ENCODE results near the gene AQP7.
"Not testable (repeated sequence)": the region's sequence is repeated elsewhere in the genome, so short reads cannot be mapped to it uniquely, and the experiment has no call there.

The AQP7 gene

DNA sequence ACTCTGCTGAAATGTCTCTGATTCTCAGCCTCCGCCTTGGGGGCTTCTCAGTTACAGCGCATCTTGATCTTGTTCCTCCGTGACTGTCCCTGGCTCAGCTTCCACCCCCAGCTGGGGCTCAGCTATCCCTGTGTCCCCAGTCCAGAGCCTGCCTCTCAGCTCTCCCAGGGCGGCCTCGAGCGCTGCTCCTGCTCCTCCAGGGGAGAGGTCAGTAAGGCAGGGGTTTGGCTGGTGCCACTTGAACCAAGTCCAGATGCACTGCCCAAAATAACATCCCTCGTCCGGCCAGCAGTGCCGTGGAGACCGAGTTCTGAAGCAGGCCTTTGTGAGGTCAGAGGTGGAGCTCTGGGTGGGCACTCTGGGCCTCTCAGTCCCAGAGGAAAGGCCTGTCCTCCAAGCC is at the start of gene AQP7:
Gene AQP7, minus strand, starts transcription at position 198 of the 400 bp plus-strand sequence. CDS start 1,306 bp downstream, outside the sequence.
- DNase-seq = not testable (repeated sequence)

DNA sequence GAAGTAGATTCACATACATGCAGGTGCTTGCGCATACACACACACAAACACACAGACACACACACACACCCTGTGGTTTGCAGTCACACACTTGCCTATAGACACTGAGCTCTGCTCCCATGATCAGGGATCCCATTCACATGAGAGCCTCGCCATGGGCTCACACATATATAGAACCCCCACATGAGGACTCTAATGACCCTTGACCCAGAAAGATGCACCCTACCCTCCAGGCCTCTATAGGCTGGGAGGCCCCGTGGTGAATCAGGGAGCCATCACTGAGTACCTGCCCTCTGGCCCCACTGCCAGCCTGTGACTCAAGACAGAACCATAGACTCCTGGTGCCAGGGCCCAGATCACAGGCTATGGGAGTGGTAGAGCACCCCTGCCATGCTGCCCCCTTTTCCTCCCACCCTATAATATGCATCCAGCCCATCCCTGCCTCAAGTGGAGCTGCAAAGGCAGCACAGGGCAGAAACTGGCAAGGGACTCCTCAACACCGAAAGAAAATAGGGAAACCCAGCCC is 48.3 kb upstream of the AQP7 start:
- no peak for DNase-seq

DNA sequence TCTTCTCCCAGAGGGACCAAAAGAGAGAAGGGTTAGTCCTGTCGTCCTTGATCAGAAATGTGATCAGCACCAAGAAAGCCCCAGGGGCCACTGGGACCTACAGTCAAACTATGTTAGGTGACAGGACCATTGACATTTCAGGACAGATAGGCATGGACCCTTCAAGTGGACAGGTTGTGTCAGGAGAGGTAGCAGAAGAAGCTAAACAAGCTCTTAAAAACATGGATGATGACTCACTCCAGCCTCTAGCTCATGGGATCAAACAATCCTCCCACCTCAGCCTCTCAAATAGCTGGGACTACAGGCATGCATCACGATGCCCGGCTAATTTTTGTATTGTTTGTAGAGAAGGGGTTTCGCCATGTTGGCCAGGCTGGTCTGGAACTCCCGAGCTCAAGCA is 47.3 kb upstream of the AQP7 start:
- DNase-seq = no peak

DNA sequence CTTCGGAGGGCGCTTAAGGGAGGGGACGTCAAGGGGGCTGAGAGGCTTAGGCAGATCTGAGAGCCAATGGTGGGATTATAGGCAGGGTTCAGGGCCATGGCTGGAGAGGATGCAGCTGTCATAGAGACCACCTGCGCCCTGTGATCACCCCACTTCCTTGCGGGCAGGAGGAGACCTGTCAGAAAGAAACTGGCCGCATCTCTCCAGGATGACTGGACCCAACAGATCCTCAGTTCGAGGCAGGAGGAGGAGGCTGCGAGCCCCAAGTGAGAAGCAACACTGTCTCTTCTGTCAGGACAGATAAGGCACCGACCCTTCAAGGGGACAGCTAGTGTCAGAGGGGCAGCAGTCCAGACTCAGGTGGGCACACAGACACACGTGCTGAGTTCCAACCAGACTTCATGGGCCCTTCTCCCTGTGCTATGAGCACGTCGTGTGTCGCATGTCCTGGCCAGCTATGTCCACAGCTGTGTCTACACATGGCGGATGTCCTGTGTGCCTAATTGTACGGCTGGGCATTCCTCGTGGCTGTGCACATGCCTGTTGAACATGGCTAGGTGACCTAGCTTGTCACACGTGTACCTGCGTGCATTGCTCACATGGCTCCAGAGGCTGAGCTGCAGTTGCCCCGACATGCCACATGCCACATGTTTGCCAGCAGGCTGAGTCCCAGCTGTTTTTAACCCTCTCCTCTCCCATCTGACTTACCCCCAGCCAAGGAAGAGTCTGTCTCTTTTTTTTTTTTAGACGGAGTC is 45.6 kb upstream of the AQP7 start:
- DNase-seq = no peak

DNA sequence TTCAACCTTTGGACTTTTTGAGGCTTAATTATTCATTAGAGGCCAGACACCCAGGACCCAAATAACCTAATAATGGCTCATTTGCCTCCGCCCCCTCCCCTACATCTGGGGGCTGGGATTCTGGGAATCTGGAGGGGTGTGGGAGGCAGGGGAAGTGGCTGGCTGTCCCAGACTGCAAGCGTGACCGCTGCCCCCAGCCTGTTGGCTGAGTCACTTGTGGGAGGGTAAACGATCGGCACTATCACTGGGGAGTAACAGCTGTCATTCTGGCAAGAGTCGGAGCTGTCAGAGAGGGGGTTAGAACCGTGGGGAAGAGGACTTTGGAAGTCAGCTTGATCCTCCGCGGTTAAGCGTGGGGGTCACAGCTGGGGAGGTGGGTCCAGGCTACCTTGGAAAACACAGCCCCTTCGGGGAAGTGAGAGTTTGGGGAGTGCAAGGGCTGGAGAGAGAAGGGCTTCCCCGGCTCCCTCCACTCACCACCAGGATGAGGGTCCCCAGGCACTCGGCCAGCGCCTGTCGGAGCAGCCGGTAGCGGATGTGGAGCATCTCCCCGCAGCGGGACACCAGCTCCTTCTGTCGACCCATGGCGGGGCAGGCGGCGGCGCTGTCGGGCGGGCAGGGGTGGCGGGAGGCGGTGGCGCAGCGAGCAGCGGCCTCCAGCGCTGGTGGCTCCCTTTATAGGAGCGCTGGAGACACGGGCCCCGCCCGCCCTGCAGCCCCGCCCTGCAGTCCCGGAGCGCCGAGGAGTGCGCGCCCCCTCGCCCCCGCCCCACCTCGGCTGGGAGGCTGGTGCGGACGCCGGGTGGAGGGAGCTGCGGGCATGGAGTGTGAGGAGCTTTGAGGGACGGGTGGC is 44.8 kb upstream of the AQP7 start, which contains the start of gene AQP3:
Gene AQP3, minus strand, starts transcription at position 648 of the 853 bp plus-strand sequence. Its CDS starts 63 bp downstream, at position 585.
- peak; percentile 68 for DNase-seq

DNA sequence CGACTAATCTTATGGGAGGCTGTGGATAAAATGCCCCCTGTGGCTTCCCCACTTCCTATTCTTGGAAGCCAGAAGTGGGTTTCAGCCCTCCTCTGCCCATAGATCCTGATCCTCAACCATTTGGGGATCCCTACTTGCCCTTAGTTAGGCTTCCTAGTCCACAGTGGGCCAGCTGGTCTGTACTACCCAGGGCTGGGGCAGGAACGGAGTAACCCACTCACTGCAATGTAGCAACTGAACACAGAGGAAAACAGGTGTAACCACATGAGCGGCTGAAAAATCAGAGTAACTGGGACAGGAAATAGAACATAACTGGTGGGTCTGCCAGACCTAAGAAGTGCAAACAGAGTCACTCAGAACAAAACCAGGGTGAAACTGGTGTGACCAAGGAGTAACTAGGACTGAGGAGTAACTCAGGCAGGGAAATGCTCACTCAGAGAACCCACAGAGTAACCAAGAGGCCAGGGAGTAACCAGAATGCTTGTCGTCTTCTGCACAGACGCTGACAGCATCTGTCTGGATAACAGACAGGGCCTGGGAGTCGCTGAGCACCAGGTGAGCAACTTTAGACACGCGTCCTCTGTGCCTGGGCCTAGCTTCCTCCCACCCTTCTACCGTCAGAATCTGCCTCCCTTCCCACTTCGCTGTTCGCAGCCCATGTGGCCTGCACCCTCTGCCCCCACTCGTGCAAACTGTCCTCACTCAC is 44.0 kb upstream of the AQP7 start:
- no peak for DNase-seq

DNA sequence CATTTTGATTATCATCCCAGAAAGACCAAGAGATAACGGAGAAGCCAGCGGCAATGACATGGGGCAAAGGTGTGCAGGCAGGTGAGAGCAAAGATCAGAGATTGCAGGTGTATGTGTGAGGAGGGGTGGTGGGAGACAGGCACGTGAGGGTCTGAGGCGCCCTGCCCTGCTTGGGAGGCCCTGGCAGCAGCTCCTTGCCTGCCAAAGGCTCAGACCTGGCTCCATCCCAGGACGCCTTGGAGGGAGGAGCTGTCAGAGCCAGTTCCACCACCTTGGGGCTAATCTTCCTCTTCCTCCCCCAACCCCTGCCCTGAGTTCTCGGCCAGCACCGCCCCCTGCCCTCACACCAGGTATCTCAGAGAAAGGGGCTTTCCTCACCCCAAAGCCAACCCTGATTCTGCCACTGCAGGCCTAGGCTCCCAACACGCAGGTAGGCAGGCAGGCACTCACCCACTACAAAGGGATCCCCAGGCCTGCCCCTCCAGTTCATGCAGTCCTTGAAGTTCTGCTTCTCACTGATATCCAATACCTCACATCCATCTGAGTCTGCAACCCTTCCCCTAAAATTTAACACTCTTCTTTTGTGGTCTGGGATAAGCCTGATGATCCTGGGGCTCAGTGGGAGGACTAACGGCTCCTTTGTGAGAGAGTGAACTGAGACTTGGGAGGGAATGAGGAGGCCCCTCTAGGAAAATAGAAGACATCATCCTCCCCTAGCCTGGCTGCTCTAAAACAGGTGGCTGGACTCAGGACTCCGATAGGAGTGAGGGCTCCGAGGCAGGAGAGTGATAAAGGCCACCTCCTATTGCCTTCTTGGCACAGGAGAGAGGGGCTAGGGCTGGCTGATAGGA is 43.2 kb upstream of the AQP7 start:
- DNase-seq = no peak

DNA sequence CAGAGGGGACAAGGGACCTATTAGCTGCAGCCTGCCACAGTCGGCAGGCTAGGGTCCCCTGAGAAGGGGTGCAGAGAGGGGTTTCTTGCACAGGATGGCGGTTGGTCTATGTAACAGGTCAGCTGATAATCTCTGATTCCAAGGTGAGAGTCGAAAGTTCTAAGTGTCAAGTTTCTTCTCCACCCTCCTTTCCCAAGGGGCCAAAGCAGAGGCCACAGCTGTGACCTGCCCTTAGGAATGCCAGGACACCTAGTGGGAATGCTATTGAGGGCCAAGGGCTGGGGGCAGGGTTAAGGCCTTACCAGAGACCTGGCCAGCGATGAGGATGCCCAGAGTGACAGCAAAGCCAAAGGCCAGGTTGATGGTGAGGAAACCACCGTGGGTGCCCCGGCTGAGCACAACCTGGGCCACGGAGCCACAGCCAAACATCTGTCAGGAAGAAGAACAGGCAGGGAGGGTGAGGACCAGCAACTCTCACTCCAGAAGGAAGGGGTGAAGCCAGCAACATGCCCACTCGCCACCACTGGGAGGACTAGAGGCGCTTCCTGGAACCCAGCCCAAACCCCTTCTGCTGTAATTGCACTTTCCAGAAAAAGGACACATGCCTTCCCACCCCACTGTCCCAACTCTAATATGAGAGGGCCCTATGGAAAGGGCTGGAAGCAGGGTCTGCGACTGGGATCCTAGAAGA is 41.2 kb upstream of the AQP7 start:
- no peak for DNase-seq

DNA sequence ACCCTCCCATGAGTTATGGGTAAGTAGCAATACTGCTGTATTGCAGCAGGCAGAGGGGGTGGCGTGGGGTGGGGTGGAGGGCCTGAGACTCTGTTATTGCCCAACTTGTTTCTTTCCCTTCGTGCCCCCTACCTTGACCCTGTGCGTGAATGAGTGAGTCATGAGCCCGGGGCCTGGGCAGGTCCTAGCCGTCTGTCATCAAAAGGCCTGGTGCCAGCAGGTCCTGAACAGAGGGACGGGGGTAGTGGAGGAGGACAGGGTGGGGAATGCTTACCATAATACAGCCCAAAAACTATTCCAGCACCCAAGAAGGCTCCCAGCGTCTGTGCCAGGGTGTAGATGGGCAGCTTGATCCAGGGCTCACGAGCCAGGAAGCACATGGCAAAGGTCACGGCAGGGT is 40.7 kb upstream of the AQP7 start:
- no peak for DNase-seq

DNA sequence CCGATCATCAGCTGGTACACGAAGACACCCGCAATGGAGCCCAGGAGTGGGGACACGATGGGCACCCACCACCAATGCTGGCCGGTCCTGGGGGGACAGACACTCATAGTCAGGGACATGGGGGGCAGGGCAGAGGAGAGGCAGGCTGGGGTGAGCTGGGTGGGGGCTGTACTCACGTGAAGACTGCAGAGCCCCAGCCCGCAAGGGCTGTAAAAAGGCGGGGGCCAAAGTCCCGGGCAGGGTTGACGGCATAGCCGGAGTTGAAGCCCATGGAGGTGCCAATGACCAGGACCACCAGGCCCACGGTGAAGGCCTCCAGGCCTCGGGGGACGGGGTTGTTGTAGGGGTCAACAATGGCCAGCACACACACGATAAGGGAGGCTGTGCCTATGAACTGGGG is 39.8 kb upstream of the AQP7 start:
- DNase-seq = no peak

DNA sequence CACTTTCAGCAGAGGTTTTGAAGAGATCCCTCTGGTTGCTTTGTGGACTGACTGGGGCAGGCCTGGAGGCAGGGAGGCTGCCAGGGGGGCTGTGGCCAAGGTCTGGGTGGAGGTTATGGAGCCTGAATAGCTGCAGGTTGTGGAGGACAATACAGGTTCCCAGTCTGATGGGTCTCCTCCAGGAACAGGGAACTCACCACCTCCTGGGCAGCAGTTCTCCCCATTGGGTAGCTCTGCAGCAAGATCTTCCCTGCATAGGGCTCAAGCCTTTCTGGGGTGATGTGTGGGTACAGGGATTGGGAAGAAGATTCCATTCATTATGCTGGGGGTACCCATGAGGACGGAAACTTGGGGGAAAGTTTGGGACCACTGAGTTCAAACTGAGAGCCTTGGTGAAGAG is 38.2 kb upstream of the AQP7 start:
- no peak for DNase-seq

DNA sequence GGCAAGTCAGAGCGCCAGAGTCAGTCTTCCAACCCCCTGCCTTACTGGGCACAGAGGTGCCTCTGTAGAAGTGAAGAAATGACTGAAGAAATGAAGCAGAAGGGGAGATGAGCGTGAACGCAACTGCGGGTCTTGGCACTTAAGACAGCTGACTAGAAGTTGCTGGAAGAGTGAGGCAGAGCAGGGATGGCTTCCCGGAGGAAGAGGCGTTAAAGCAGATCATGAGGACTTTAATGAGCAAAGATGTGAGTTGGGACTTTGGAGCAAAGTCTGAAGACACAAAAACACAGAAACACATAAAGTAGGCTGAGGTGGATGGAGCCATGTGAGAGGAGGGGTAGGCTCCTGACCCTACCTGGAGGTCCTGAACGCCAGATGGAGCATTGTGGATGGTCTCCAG is 37.8 kb upstream of the AQP7 start:
- no peak for DNase-seq

DNA sequence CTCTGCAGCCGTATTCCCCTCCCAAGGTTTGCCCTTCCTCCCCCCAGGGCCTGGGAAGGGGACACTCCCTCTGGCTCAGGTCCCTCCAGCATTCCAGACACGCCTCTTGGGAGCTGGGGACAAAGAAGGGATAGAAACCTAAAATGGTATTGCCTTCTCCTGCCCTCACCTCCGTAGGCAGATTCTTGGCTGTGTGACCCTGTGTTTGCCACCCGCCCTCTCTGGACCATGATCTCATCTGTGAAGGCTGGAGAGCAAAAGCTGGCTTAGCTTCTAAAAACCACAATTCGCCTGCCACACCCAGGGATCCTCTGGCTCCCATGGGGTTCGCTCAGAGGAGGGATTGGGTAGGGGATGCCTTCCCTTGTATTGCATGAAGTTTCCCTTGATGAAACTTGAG is 37.4 kb upstream of the AQP7 start:
- DNase-seq = no peak

DNA sequence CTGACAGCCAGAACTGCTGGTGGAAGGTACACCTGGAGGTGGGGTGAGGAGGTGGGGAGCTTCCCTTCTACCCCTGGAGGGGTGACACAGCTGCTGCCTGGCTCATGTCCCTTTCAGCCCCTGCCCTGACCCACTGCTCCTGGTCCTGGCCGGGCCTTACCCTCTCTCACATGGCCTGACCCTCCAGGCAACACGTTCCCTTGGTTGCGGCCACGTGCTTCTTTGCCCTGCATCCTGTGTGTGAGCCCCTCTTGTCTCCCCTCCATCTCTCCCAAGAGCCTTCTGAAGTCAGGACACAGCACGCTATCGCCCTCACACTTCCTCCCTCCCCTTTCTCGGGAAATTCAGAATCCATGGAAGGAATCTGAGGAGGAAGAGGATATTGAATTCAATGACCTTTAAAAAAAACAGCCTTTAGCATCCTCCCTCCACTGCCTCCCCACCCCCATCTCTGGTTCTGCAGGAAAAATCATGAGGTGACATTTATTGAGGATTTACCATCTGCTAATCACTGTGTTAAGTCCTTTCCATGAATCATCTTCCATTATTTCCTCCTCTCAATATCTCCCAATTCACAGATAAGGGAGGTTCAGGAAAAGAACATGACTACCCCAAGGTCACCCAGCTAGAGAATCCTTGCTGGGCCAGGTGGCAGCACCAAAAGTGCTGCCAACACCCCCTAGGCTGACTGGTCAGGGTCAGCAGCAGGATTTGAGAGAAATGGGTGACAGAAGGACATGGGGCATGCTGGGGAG is 36.7 kb upstream of the AQP7 start:
- DNase-seq = no peak

DNA sequence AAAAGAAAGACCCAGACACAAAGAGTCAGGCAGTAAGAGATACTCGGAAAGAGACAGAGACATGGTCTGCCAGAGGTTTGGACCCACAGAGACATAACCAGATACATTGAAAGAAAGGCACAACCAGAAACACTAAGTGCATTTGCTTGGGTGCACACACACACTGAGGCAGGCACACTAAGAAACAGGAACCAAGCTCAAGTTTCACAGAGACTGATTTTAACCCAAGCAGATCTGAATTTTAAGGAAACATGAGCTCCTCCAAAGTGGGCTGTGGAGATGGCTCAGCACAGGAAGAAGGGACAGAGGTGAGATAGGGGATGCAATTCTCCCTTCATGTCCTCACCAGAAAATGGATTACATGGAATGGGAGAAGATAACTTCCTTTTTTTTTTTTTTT is 35.5 kb upstream of the AQP7 start:
- no peak for DNase-seq

DNA sequence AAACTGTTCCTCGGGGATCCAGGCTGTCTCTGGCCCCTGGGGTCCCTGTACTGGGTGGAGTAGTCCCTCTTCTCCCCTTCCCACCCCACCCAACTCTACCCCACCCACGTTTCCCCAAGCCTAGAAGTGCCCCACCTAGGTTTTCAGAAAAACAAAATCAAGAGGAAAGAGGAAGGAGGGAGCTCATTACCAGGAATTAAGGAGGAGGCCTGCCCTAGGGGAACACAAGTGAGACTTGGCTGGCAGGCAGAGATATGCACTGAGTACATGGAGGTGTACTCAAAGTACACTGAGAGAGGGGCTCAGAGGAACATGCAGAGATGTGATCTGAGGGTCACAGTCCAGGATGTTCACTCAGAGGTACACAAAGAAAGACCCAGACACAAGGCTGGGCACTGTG is 34.8 kb upstream of the AQP7 start:
- DNase-seq = no peak

DNA sequence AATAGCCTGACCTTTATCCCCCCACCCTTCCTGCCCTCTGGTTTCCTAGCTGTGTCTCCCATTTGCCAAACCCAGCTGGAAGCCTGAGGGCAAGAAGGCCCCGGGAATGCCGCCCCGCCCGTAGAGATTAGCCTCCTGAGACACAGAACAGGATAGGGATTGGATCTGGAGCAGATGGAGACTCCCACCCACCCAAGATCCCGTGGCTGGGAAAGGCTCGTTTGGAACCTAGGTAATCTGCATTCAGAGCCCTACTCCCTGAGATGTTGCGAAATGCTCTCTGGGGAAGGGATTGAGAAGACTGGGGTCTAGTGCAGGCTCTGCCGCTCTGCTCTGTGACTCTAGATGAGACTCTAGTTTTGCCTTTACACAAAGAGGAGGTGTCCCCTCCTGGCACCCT is 34.1 kb upstream of the AQP7 start:
- DNase-seq = no peak

DNA sequence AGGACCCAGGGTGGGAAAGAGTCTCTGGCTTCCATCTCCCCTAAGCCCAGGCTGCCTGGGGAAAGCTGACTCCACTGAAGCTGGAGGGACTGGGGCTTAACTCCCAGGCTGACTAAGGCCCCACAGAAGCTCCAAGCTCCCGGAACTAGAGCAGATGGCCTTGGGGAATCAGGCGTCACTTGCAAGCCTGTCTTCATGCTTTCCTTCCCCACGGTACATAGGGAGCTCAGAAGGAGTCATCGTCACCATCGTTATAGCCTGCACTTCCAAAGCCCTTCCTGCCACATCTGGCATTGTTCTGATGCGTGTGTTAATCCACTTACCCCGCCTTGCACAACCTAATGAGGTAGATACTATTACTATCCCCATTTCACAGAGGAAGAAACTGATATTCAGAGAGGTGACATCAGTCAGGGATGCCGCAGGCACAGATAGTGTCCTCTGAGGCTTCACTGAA is 33.5 kb upstream of the AQP7 start:
- DNase-seq = peak; percentile 33

DNA sequence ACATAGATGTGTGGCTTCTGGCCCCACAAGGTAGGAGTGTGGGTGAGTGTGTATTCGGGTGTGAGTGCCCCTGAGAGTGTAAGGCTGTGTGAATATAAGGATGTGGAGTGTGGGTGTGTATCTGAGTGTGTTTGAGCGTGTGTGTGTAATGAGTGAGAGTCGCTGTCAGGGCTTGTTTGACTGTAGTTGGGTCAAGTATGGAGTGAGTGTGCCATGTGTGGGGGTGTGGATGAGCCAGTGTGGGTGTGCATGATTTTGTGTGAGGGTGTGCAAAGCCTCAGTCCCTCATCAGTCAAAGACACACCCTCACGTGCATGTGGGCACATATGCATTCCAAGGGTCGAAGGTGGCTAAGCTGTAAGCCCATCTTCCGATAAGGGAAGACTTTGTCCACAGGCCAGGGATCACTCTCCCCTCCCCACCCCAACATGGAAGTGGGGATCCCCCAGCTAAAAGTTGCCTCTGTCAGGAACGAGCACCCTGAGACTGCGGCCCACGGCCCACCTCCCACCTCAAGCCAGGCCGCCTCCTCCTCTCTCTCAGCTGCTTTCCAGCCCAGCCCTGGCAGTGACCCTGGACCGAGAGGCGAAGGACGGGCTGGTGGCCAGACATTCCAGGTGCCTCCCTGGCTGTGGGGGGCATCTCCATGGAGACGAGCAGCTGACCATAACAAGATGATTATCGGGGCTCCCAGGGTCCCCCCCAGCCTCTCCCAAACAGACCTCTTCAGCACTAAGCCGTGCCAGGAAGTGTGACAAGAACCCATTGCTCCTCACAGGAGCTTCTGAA is 32.1 kb upstream of the AQP7 start:
- DNase-seq = no peak

DNA sequence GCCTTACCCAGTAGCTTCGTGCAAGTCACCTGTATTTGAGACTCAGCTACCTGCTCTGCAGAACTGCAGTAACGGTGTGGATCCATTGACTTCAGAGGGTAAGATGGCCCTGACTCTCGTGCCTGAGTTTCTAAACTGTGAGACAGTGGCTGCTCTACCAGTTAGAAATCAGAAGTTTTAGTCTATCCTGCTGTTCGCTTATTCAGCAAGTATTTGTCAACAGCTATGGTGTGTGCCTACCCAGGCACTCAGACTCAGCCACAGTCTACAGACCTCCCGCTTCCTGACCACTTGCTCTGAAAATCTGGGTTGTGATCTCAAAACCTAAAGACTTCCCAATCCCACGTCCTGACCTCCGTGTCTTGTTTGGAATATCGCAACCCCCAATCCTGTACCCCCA is 31.5 kb upstream of the AQP7 start:
- no peak for DNase-seq

All from fibroblast of skin of right biceps (primary cell).